ENCODE results near the gene GRM3.

Gene GRM3

GRCh38 chr7:86848226-86848625 lies 204.5 kb downstream of the GRM3 start:
- Histone ChIP-seq H3K79me1 (replicated peaks; ENCODE audit: low read length, poor library complexity, severe bottlenecking) (no peaks in the 10 kb centered on the region), H3K14ac (ENCODE audit: low read length in 2 of 2) (no peak overlapping the region), H2AK5ac (ENCODE audit: low read length, severe bottlenecking) (no peak overlapping the region), H3K27me3 (ENCODE audit: control insufficient read depth in 1 of 2, insufficient read depth in 1 of 2, low read length in 2 of 2) (no peaks in the 10 kb centered on the region), H4K8ac (ENCODE audit: low read length) (no peak overlapping the region), H3K9me3 (ENCODE audit: control insufficient read depth, low read length) (no peaks in the 10 kb centered on the region), H3K9ac (ENCODE audit: low read length) (no peak overlapping the region), H3K4ac (ENCODE audit: low read depth in 1 of 2, low read length in 2 of 2) (no peak overlapping the region), H2BK12ac (ENCODE audit: low read length in 2 of 2) (no peak overlapping the region), H3K4me2 (ENCODE audit: low read length, poor library complexity, severe bottlenecking) (no peak overlapping the region), H3K18ac (ENCODE audit: low read depth in 1 of 2, low read length in 2 of 2) (no peak overlapping the region), H3K4me3 (ENCODE audit: insufficient read depth in 1 of 2, low read depth in 1 of 2, low read length in 2 of 2) (no peak overlapping the region), H3K4me1 (ENCODE audit: control insufficient read depth, insufficient read depth, low read depth, low read length) (no peaks in the 10 kb centered on the region), H3K23ac (ENCODE audit: low read length in 2 of 2) (no peak overlapping the region), H2BK15ac (ENCODE audit: low read depth, poor library complexity, severe bottlenecking) (no peak overlapping the region), H2BK120ac (ENCODE audit: low read depth, low read length) (no peak overlapping the region), H4K91ac (ENCODE audit: low read length) (no peak overlapping the region), H3K27ac (ENCODE audit: low read length, poor library complexity, severe bottlenecking) (no peak overlapping the region), H3K36me3 (ENCODE audit: control insufficient read depth in 1 of 2, insufficient read depth in 2 of 2, low read depth in 1 of 2, low read length in 2 of 2) (no peaks in the 10 kb centered on the region), H2AFZ (ENCODE audit: low read depth, low read length) (no peak overlapping the region), H2BK5ac (ENCODE audit: low read depth, low read length, poor library complexity, severe bottlenecking) (no peak overlapping the region)
- 63% methylated on average over 1 of the region's 2 CpGs for WGBS
- DNase-seq: no peak

- Histone ChIP-seq H3K18ac (ENCODE audit: low read depth in 1 of 2, low read length in 2 of 2) (no peak overlapping the region), H2BK120ac (ENCODE audit: low read depth, low read length) (no peak overlapping the region), H3K9me3 (ENCODE audit: control insufficient read depth, low read length) (no peaks in the 10 kb centered on the region), H3K4me1 (ENCODE audit: control insufficient read depth, insufficient read depth, low read depth, low read length) (no peaks in the 10 kb centered on the region), H2AK5ac (ENCODE audit: low read length, severe bottlenecking) (no peak overlapping the region), H3K27ac (ENCODE audit: low read length, poor library complexity, severe bottlenecking) (no peak overlapping the region), H2BK5ac (ENCODE audit: low read depth, low read length, poor library complexity, severe bottlenecking) (no peak overlapping the region), H3K27me3 (ENCODE audit: control insufficient read depth in 1 of 2, insufficient read depth in 1 of 2, low read length in 2 of 2) (no peaks in the 10 kb centered on the region), H3K4me3 (ENCODE audit: insufficient read depth in 1 of 2, low read depth in 1 of 2, low read length in 2 of 2) (no peak overlapping the region), H3K4me2 (ENCODE audit: low read length, poor library complexity, severe bottlenecking) (no peak overlapping the region), H2BK15ac (ENCODE audit: low read depth, poor library complexity, severe bottlenecking) (no peak overlapping the region), H3K9ac (ENCODE audit: low read length) (no peak overlapping the region), H4K91ac (ENCODE audit: low read length) (no peak overlapping the region), H3K79me1 (replicated peaks; ENCODE audit: low read length, poor library complexity, severe bottlenecking) (no peaks in the 10 kb centered on the region), H3K36me3 (ENCODE audit: control insufficient read depth in 1 of 2, insufficient read depth in 2 of 2, low read depth in 1 of 2, low read length in 2 of 2) (no peaks in the 10 kb centered on the region), H2BK12ac (ENCODE audit: low read length in 2 of 2) (no peak overlapping the region), H3K4ac (ENCODE audit: low read depth in 1 of 2, low read length in 2 of 2) (no peak overlapping the region), H4K8ac (ENCODE audit: low read length) (no peak overlapping the region), H3K14ac (ENCODE audit: low read length in 2 of 2) (no peak overlapping the region), H3K23ac (ENCODE audit: low read length in 2 of 2) (no peak overlapping the region), H2AFZ (ENCODE audit: low read depth, low read length) (no peak overlapping the region)
- DNase-seq: no peak
- 82% methylated on average over 1 of the region's 3 CpGs for WGBS
Measured at GRCh38 chr7:86851566-86851965, 207.9 kb downstream of the GRM3 start.

GRCh38 chr7:86863452-86863851 lies 219.7 kb downstream of the GRM3 start:
- Histone ChIP-seq H3K23ac (ENCODE audit: low read length in 2 of 2) (no peak overlapping the region), H2BK120ac (ENCODE audit: low read depth, low read length) (no peak overlapping the region), H3K18ac (ENCODE audit: low read depth in 1 of 2, low read length in 2 of 2) (no peak overlapping the region), H3K27me3 (ENCODE audit: control insufficient read depth in 1 of 2, insufficient read depth in 1 of 2, low read length in 2 of 2) (no peaks in the 10 kb centered on the region), H4K8ac (ENCODE audit: low read length) (no peak overlapping the region), H3K4me3 (ENCODE audit: insufficient read depth in 1 of 2, low read depth in 1 of 2, low read length in 2 of 2) (no peak overlapping the region), H3K79me1 (replicated peaks; ENCODE audit: low read length, poor library complexity, severe bottlenecking) (no peaks in the 10 kb centered on the region), H2BK12ac (ENCODE audit: low read length in 2 of 2) (no peak overlapping the region), H3K27ac (ENCODE audit: low read length, poor library complexity, severe bottlenecking) (no peak overlapping the region), H4K91ac (ENCODE audit: low read length) (no peak overlapping the region), H3K9ac (ENCODE audit: low read length) (no peak overlapping the region), H3K14ac (ENCODE audit: low read length in 2 of 2) (no peak overlapping the region), H3K9me3 (ENCODE audit: control insufficient read depth, low read length) (no peaks in the 10 kb centered on the region), H2BK5ac (ENCODE audit: low read depth, low read length, poor library complexity, severe bottlenecking) (no peak overlapping the region), H3K4ac (ENCODE audit: low read depth in 1 of 2, low read length in 2 of 2) (no peak overlapping the region), H2BK15ac (ENCODE audit: low read depth, poor library complexity, severe bottlenecking) (no peak overlapping the region), H2AK5ac (ENCODE audit: low read length, severe bottlenecking) (no peak overlapping the region), H3K36me3 (ENCODE audit: control insufficient read depth in 1 of 2, insufficient read depth in 2 of 2, low read depth in 1 of 2, low read length in 2 of 2) (no peaks in the 10 kb centered on the region), H2AFZ (ENCODE audit: low read depth, low read length) (no peak overlapping the region), H3K4me1 (ENCODE audit: control insufficient read depth, insufficient read depth, low read depth, low read length) (no peaks in the 10 kb centered on the region), H3K4me2 (ENCODE audit: low read length, poor library complexity, severe bottlenecking) (no peak overlapping the region)
- DNase-seq: peak; percentile 6
- 71% methylated on average over 1 of the region's 2 CpGs for WGBS

- Histone ChIP-seq H2AFZ (ENCODE audit: low read depth, low read length) (no peak overlapping the region), H2BK120ac (ENCODE audit: low read depth, low read length) (no peak overlapping the region)
Measured at GRCh38 chr7:86867163-86867762, 223.6 kb downstream of the GRM3 start.

More at GRCh38 chr7:86867163-86867762, 223.6 kb downstream of the GRM3 start:
- Histone ChIP-seq H3K79me1 (replicated peaks; ENCODE audit: low read length, poor library complexity, severe bottlenecking) (no peaks in the 10 kb centered on the region), H3K27ac (ENCODE audit: low read length, poor library complexity, severe bottlenecking) (no peak overlapping the region), H3K4me1 (ENCODE audit: control insufficient read depth, insufficient read depth, low read depth, low read length) (no peaks in the 10 kb centered on the region), H3K27me3 (ENCODE audit: control insufficient read depth in 1 of 2, insufficient read depth in 1 of 2, low read length in 2 of 2) (no peaks in the 10 kb centered on the region), H4K8ac (ENCODE audit: low read length) (no peak overlapping the region), H3K18ac (ENCODE audit: low read depth in 1 of 2, low read length in 2 of 2) (no peak overlapping the region), H2AK5ac (ENCODE audit: low read length, severe bottlenecking) (no peak overlapping the region), H4K91ac (ENCODE audit: low read length) (no peak overlapping the region), H3K4ac (ENCODE audit: low read depth in 1 of 2, low read length in 2 of 2) (no peak overlapping the region), H3K23ac (ENCODE audit: low read length in 2 of 2) (no peak overlapping the region), H2BK15ac (ENCODE audit: low read depth, poor library complexity, severe bottlenecking) (no peak overlapping the region), H3K9me3 (ENCODE audit: control insufficient read depth, low read length) (no peaks in the 10 kb centered on the region), H3K9ac (ENCODE audit: low read length) (no peak overlapping the region), H3K4me2 (ENCODE audit: low read length, poor library complexity, severe bottlenecking) (no peak overlapping the region), H2BK12ac (ENCODE audit: low read length in 2 of 2) (no peak overlapping the region), H3K4me3 (ENCODE audit: insufficient read depth in 1 of 2, low read depth in 1 of 2, low read length in 2 of 2) (no peak overlapping the region), H3K14ac (ENCODE audit: low read length in 2 of 2) (no peak overlapping the region), H3K36me3 (ENCODE audit: control insufficient read depth in 1 of 2, insufficient read depth in 2 of 2, low read depth in 1 of 2, low read length in 2 of 2) (no peaks in the 10 kb centered on the region), H2BK5ac (ENCODE audit: low read depth, low read length, poor library complexity, severe bottlenecking) (no peak overlapping the region)
- 95% methylated on average over 5 of the region's 5 CpGs for WGBS
- no peak for DNase-seq

All from mesenchymal stem cell (in vitro differentiated cells and primary cell).